NK-92 treated with Interleukin-12 subunit alpha and Interleukin-12 subunit beta, amount 100 ng/mL, for 24 hours (cell line): Measurements from ENCODE around the gene SLC8A1.

Experiments used
- DNase-seq: peaks from one replicate; lab custom pipeline; 2025; lab: John Stamatoyannopoulos, UW

Gene SLC8A1

GRCh38 chr2:40458271-40458794 lies 6.4 kb upstream of the SLC8A1 start:
- no peak for DNase-seq

GRCh38 chr2:40457837-40458236 lies 5.9 kb upstream of the SLC8A1 start:
- DNase-seq, result no peak

- DNase-seq, result no peak
Measured at GRCh38 chr2:40457366-40457765, 5.5 kb upstream of the SLC8A1 start.

- no peak for DNase-seq
Measured at GRCh38 chr2:40456926-40457325, 5.0 kb upstream of the SLC8A1 start.

GRCh38 chr2:40455661-40456060 lies 3.8 kb upstream of the SLC8A1 start:
- DNase-seq, result peak; percentile 10

- DNase-seq, result no peak
Measured at GRCh38 chr2:40454321-40454720, 2.4 kb upstream of the SLC8A1 start.

- no peak for DNase-seq
Measured at GRCh38 chr2:40452786-40453185, 896 bp upstream of the SLC8A1 start.

GRCh38 chr2:40450796-40451430 lies 977 bp downstream of the SLC8A1 start:
- DNase-seq, result no peak

GRCh38 chr2:40450066-40450795 lies 1.7 kb downstream of the SLC8A1 start:
- DNase-seq, result no peak

- DNase-seq, result no peak
Measured at GRCh38 chr2:40448476-40449079, 3.3 kb downstream of the SLC8A1 start.

GRCh38 chr2:40445467-40445866 lies 6.4 kb downstream of the SLC8A1 start:
- DNase-seq, result no peak

- no peak for DNase-seq
Measured at GRCh38 chr2:40440835-40441234, 11.1 kb downstream of the SLC8A1 start.

GRCh38 chr2:40439473-40439872 lies 12.4 kb downstream of the SLC8A1 start:
- no peak for DNase-seq

GRCh38 chr2:40436093-40436475 lies 15.8 kb downstream of the SLC8A1 start:
- DNase-seq, result no peak

GRCh38 chr2:40435426-40436092 lies 16.3 kb downstream of the SLC8A1 start:
- no peak for DNase-seq

GRCh38 chr2:40434731-40435271 lies 17.1 kb downstream of the SLC8A1 start:
- DNase-seq, result no peak

GRCh38 chr2:40433736-40434135 lies 18.2 kb downstream of the SLC8A1 start:
- DNase-seq, result no peak

- DNase-seq, result no peak
Measured at GRCh38 chr2:40432921-40433483, 18.9 kb downstream of the SLC8A1 start.

- no peak for DNase-seq
Measured at GRCh38 chr2:40431600-40431955, 20.3 kb downstream of the SLC8A1 start.

- DNase-seq, result no peak
Measured at GRCh38 chr2:40430776-40431599, 20.9 kb downstream of the SLC8A1 start.

GRCh38 chr2:40428439-40428838 lies 23.5 kb downstream of the SLC8A1 start:
- no peak for DNase-seq
